Measurements from ENCODE around the gene COL11A2. TPM values are rescaled to one million over a fixed set of nuclear protein-coding genes. Genes with fewer than 3 reads are reported as not detected.
A peak's percentile ranks its signal among the peaks of the same experiment; 100 is the strongest.
"Not testable (repeated sequence)": the region's sequence is repeated elsewhere in the genome, so short reads cannot be mapped to it uniquely, and the experiment has no call there.

Gene COL11A2
- 5.9 TPM for polyA plus RNA-seq (ENCODE audit: insufficient read length)
- long read RNA-seq, donor 1 = 0 reads
- long read RNA-seq, donor 2, partial matches to known transcripts = 50 of 80 reads
- long read RNA-seq, donor 2, other reads (novel, unspliced or antisense) = 30 of 80 reads
- long read RNA-seq, donor 3 = 0 reads
- long read RNA-seq, donor 4 = 0 reads
- long read RNA-seq, donor 5, partial matches to known transcripts = 20 of 36 reads
- long read RNA-seq, donor 5, other reads (novel, unspliced or antisense) = 16 of 36 reads
- long read RNA-seq, donor 6 = 0 reads
- long read RNA-seq, donor 7, partial matches to known transcripts = 43 of 64 reads
- long read RNA-seq, donor 7, other reads (novel, unspliced or antisense) = 18 of 64 reads
- long read RNA-seq, donor 8 = 0 reads

DNA sequence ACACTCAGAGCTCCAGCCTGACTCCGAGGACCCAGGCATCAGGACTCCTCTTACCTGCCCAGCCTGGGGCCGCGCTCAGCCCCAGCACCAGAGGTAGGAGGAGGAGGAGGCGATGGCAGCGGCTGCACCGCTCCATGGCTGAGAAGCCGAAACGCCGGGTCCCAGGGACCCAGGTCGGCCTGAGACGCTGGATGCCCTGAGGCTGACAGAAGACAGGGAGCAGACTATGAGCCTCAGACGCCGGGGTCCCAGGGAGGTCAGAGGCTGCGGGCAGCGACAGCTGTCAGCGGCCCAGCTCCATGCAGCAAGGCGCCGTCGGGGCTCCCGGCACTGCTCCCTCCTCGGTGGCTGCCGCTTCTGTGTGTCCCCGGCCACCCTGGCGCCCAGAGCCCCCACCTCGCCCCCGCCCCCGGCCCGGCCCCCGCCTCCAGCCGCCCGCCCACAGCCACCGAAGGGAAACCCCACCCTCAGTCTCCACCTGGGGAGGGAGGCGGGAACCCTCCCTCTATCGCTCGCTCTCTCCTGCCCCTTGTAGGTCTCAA is at the start of gene COL11A2:
TSS of gene COL11A2 (minus strand) at position 363 of the 542 bp plus-strand sequence. CDS start at position 136, 227 bp downstream.
- no peak for DNase-seq

DNA sequence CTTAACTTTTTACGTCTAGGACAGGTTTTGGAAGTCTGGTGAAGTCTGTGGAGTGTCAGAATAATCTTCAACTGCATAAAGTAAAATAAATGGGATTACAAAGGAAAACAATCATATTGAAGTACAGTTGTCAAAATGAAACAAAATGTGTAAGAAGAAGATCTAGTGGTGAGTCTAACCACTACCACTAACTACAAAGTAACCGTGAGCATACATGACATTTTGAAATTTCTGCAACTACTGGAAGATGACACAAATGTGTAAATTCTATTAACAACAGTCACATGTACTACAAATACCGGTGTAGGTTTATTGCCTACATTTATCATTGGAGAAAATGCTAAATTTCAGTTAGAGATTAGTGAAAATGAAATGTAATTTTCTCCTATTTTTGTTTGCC is 49.7 kb upstream of the COL11A2 start:
- no peak for DNase-seq

- no peak for DNase-seq
Observed at GRCh38 chr6:33237741-33238140, 45.5 kb upstream of the COL11A2 start.

- DNase-seq = no peak
Observed at GRCh38 chr6:33236852-33237251, 44.6 kb upstream of the COL11A2 start.

DNA sequence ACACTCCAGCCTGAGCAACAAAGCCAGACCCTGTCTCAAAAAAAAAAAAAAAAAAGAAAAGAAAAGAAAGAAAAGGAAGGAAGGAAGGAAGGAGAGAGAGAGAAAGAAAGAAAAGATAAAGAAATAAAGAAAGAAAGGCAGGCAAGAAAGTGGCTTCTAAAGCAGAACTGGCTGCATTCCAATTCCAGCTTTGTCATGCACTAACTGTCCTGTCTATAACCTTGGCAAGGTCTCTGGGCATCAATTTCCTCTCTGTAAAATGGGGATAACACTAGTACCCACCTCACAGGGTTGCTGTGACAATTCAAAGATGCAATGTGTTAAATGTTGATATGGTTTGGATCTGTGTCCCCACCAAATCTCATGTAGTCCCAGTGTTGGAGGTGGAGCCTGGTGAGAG is 44.1 kb upstream of the COL11A2 start:
- DNase-seq = no peak

- DNase-seq = peak; percentile 61
Observed at GRCh38 chr6:33235221-33235634, 43.0 kb upstream of the COL11A2 start.

GRCh38 chr6:33226503-33227120 is 34.3 kb upstream of the COL11A2 start:
- not testable (repeated sequence) for DNase-seq

DNA sequence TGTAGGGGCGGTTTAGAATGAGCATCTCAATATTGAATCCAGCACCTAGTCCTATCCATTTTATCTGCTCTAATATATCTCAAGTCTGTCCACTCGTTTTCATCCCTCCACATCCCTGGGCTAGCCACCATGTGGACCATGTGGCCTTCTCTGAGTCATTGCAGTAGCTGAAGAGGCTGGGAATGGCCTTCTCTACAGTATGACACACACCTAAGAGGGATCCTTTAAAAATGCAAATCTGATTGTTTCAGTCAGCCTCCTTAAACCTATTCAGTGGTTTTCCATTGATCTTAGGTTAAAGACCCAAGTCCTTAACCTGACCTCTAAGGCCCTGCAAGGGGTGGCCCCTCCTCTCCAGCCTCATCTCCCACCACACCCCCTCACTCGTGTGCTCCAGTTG is 25.4 kb upstream of the COL11A2 start:
- no peak for DNase-seq

- DNase-seq = no peak
Observed at GRCh38 chr6:33217246-33217645, 25.0 kb upstream of the COL11A2 start.

DNA sequence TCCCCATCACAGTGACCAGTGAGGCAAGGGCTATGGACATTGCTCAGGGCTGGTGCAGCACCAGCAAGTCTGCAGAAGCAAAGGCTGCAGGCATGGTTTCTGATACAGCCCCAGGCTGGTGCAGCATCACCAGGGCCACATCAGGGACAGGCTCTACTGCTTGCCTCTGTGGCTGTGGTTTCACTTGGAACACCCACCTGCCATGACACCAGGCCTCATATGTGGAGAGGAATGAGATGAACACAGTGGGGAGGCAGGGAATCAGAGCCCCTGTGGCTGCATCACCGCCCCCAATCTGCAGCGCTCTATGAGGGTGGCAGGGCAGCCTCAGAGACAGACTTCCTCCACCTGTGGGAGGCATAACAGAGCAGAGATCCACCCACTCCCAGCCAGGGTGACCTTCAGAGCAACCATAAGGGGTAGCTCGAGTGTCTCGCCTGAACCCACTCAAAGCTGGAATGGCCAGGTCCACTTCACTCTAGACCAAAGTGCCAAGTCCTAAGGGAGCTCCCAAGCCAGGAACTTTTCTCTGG is 23.9 kb upstream of the COL11A2 start:
- no peak for DNase-seq

GRCh38 chr6:33215271-33216116 is 23.2 kb upstream of the COL11A2 start:
- DNase-seq = no peak

DNA sequence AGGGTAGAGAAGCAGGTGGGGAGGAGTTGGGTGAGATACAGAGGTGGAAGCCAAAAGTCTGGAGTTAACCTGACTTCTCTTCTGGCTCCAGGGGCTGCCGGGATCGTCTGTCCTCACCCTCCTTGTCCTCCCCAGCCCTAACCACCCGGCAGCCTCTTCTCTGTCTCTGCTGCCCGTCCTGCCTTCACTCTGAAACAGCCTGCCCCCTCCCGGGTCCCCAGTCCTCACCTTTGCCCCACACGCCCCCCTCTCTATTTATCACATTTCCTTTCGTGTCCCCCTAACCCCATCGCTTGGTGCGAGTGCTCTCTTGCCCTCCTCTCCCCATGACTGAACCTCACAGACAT is 21.7 kb upstream of the COL11A2 start:
- DNase-seq = no peak

- no peak for DNase-seq
Observed at GRCh38 chr6:33213166-33213988, 21.1 kb upstream of the COL11A2 start.

DNA sequence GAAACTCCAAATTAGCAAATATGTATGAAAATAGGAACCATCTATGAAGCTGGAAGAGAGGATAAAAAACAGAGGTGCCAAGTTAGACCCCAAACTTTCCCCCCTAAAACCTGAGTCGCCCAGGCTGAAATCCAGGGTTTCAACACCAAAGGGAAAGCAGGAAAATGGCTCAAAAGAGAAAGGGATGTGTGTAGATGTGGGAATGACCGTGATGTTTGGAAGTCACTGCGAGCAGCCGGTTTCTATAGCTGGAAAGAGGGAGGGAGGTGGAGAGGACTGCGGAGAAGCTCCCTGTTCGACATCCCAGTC is 20.5 kb upstream of the COL11A2 start:
- DNase-seq = no peak

DNA sequence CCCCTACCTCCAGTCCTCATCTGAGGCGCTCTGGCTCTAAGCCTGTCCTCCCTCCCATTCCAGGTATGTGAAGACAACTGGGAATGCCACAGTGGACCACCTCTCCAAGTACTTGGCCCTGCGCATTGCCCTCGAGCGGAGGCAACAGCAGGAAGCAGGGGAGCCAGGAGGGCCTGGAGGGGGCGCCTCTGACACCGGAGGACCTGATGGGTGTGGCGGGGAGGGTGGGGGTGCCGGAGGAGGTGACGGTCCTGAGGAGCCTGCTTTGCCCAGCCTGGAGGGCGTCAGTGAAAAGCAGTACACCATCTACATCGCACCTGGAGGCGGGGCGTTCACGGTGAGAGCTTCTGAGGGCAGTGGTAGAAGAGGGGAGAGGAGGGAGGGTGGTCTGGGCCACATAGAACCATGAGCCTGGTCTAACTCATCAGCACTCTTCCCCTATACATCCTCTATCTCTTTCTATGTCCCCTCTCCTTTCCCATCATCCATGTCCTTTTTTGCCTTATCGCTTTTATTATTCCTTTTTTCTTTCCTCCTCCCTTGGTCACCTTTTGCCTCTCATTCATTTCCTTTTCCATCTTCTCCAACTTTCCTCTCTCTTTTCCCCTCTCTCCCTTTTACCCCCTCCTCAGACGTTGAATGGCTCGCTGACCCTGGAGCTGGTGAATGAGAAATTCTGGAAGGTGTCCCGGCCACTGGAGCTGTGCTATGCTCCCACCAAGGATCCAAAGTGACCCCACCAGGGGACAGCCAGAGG is 19.6 kb upstream of the COL11A2 start:
- no peak for DNase-seq

DNA sequence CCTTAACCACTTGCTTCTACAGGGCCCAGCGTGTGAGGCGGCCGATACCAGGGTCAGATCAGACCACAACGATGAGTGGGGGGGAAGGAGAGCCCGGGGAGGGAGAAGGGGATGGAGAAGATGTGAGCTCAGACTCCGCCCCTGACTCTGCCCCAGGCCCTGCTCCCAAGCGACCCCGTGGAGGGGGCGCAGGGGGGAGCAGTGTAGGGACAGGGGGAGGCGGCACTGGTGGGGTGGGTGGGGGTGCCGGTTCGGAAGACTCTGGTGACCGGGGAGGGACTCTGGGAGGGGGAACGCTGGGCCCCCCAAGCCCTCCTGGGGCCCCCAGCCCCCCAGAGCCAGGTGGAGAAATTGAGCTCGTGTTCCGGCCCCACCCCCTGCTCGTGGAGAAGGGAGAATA is 18.9 kb upstream of the COL11A2 start:
- DNase-seq = no peak

GRCh38 chr6:33209856-33210255 is 17.6 kb upstream of the COL11A2 start:
- DNase-seq = no peak

GRCh38 chr6:33208091-33208967 is 16.1 kb upstream of the COL11A2 start, which contains the start of gene RING1:
Gene RING1 (plus strand): TSS chr6:33208500. CDS start chr6:33208823, 323 bp downstream.
- DNase-seq = peak; percentile 81

GRCh38 chr6:33207552-33208090 is 15.4 kb upstream of the COL11A2 start:
- peak; percentile 59 for DNase-seq

All from left kidney (tissue), 8 donors.